OCI-M2 (cell line): ENCODE results near the gene NMRAL1.

ENCODE experiments used
- DNase-seq: peaks from one replicate; lab custom pipeline; 2025; ENCODE audit not compliant: unreplicated experiment; lab: John Stamatoyannopoulos, UW

NMRAL1 gene

GRCh38 chr16:4467916-4468315, 6.5 kb downstream of the NMRAL1 start:
- DNase-seq, result no peak

DNA sequence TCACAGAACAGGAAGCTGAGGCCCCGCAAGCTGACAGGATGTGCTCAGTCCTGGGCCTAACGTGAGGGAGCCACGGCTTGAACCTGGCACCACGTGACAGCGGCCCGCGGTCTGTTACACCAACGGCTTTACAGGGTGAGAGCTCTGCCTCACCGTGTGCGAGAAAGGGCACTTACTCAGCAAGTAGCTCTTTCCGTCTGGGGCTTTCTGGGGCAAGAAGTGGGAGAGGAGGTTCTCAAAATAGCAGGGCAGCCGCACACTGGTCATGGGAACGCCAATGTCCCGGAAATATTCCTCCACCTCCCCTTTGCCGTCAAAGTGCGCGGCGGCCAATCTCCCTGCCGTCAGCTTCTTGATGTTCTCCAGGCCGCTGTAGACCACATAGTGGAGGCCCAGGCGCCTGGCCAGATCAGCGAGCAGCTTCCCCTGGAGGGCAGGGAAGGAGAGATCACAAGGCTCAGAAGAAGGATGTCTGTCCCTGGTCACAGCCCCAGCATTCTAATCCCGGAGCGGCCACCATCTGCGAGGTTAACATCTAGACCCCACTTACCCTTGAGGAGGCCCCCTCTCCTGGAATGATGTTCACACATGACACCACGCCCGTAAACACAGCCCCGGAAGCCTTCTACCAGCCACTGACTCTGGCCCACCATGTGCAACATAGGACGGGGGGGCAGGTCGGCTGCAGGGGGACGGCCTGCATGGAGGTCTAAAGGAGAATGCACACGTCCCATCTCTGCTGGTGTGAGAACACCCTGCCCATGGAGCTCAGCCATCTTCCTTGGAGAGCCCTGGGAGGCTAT, 8.2 kb downstream of the NMRAL1 start:
- no peak for DNase-seq

GRCh38 chr16:4463522-4464163, 10.8 kb downstream of the NMRAL1 start:
- DNase-seq, result no peak

- no peak for DNase-seq
Measured at GRCh38 chr16:4461250-4462085, 13.0 kb downstream of the NMRAL1 start.

DNA sequence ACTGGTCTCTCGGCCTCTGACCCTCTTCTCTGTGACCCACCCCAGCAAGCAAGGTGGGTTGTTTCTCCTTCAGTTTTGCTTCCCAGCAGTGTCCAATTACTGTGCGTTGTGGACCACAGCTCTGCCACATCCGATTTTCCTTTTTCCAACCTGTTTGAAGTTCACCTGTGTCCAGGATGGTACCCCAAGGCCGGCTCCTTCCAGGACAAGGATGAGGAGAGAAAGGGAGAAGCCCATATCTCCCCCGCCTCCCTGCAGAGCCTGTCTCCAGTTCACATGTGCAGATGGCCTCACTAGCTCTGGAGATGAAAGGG, 13.5 kb downstream of the NMRAL1 start:
- no peak for DNase-seq

- no peak for DNase-seq
Measured at GRCh38 chr16:4455951-4456350, 18.5 kb downstream of the NMRAL1 start.

- DNase-seq, result no peak
Measured at GRCh38 chr16:4455081-4455480, 19.3 kb downstream of the NMRAL1 start.

- DNase-seq, result no peak
Measured at GRCh38 chr16:4454623-4455022, 19.8 kb downstream of the NMRAL1 start.

DNA sequence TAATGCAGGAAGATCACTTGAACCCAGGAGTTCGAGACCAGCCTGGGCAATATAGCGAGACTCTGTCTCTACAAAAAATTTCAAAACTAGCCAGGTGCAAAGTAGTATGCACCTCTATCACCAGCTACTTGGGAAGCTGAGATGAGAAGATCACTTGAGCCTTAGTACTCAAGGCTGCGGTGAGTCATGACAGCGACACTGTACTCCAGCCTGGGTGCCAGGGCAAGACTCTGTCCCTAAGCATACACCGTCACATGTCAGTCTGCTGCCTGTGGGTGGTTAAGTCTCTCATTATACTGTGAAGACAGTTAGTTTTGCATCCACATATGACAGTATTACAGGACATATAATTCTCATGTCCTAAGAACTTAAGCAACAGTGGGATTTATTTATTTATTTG, 21.8 kb downstream of the NMRAL1 start:
- DNase-seq, result no peak

DNA sequence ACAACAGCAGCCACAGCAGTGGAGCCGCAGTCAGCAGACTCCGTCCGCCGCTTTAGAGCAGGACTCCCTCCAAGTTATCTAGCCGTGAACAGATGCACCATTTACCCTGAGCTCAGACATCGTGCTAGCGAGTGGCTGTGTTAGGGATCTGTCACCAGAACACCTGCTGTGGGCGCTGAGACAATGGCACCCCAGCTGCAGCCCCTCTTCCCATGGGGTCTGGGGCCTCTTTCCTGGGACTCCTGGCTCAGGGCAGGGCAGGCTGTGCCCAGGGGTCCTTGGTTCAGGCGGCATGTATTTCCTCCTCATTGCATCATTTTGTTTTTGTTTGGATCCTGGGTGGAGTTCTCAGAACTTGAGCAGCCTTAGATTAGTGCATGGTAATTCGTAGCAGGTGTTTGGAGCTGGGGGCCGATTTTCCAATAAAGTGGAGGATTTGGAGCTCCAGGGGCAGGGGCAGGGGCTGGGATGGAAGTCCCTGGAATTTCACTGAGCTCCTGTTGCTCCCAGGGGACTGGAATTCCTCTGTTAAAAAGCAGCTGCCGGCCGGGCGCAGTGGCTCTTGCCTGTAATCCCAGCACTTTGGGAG, 23.4 kb downstream of the NMRAL1 start:
- no peak for DNase-seq

DNA sequence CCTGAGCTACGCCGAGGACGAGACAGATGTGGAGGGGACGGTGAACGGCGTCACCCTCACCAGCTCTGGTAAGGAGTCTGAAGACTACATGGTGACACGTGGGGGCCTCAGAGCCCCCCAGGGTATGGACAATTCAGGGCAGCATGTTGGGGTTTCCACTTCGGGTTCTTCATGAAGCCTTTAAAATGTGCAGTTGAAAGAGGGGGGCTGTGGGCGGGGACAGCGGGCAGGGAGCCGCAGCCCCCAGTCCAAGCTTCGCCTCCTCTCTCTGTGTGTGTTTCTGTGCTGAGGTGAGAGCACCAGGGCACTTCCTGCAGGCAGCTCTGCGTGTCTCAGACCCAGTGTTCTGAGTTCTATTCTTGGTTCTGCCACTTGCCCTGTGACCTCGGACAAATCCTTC, 24.0 kb downstream of the NMRAL1 start:
- no peak for DNase-seq

DNA sequence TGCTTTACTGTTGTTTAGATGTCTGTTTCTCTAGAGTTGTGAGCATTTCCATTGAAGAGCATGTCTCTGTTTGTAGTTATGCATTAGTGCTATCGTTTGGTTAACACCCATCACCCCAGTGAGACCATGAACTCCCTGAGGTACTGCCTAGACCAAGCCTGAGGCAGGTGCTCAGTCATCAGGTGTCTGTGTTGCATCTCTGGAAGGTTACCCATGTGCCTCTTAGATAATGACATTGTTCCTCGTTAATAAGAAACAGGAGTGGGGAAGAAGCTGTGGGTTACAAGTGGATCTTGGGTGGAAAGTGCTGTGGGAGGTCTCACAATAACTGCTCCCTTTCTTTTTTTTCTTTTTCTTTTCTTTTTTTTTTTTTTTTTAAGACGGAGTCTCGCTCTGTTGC, 30.4 kb downstream of the NMRAL1 start:
- no peak for DNase-seq

DNA sequence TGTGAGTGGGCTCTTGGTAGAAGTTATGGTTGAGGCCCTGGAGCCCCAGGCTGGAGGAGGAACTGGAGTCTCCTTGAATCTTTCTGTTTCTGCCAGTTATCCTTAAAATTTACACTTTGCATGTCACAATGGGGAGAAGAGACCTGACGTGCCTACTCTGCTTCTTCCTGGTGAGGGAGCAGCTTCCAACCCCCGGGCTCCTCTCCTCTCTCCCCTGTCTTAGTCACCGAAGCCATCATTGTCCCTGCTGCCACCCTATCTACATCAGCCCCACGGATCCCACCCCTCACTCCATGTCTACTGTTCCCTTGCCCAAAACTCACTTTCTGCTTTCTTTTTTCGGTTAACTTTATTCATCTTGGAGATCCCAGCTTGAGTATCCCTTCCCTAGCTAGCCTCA, 31.2 kb downstream of the NMRAL1 start:
- DNase-seq, result no peak

- DNase-seq, result no peak
Measured at GRCh38 chr16:4442371-4442770, 32.1 kb downstream of the NMRAL1 start.

DNA sequence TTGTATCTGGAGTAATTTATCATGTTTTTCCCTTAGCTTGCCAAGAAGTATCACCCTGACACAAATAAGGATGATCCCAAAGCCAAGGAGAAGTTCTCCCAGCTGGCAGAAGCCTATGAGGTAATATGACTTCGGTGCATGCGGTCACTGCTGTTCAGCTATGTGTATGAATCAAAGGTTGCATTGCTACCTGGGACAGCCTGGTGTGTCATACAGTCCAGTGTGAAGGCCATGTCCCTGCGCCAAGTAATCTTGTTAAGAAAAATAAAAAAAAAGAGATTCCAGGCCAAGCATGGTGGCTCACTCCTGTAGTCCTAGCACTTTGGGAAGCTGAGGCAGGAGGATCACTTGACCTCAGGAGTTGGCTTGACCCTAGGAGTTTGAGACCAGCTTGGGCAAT, 37.1 kb downstream of the NMRAL1 start:
- DNase-seq, result no peak

DNA sequence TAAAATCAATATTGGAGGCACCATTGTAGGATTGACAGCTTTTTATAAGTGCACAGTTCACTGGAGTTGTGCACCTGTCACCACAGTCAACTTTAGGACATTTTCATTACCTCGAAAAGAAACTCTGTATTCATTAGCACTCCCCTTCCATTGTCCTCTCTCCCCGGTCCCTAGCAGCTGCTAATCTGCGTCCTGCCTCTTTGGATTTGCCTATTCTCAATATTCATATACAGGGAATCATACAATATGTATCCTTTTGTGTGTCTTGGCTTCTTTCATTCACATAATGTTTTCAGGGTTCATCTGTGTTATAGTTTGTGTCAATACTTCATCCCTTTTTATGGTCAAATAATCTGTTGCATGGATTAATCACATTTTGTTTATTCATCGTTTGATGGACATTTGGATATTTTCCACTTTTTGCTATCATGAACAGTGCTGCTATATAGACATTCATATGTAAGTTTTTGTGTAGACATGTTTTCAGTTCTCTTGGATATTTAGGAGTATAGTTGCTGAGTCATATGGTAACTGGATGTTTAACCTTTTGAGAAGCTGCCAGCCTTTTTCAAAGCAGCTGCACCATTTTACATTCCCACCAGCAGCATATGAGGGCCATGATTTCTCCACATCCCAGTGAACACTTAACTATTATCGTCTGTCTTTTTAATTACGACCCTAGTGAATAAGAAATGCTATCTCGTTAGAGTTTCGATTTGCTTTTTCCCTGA, 38.9 kb downstream of the NMRAL1 start:
- DNase-seq, result no peak

DNA sequence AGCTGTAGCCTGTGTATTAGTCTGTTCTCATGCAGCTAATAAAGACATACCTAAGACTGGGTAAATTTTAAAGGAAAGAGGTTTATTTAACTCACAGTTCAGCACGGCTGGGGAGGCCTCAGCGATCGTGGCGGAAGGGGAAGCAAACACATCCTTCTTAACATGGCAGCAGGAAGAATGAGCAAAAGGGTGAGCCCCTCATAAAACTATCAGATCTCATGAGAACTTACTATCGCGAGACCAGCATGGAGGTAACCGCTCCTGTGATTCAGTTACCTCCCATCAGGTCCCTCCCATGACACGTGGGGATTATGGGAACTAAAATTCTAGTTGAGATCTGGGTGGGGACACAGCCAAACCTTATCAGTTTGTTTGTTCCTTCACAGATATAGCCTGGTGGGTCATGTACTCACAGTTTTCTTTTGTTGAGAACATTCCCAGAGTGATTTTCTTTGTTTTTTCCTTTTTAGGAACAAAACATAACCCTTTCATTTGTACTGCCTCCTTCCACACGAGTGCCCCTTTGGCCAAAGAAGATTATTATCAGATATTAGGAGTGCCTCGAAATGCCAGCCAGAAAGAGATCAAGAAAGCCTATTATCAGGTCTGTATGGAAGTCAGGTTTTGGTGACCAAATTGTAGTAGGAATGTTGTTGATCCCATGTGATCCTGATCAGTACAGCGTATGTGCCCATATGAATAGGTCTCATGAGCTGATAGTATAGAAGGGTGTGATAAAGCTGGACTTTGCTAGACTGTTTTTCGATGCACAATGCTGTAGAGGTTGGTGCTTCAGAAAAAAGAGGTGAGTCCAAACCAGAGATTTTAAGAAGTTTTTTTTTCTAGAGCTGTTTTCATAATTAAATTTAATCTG, 40.3 kb downstream of the NMRAL1 start:
- DNase-seq, result peak; percentile 60

- DNase-seq, result no peak
Measured at GRCh38 chr16:4433228-4433627, 41.2 kb downstream of the NMRAL1 start.

DNA sequence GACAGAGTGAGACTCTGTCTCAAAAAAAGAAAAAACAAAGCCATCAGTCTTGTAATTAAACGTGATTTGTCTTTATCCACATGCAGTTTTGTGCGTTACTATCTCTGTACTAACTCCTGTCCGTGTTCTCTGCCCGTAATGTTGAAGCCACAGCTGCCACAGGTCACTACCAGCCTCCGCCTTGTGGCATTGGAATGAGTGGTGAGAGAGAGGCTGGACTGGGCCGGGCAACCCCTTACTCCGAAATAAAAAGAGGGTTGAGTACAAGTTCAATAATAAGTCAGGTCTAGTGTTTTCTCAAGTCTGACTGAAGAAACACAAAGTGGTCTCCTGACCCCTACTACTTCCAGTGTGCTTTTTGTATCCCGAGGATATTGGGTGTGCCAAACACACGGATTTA, 43.4 kb downstream of the NMRAL1 start:
- DNase-seq, result no peak

DNA sequence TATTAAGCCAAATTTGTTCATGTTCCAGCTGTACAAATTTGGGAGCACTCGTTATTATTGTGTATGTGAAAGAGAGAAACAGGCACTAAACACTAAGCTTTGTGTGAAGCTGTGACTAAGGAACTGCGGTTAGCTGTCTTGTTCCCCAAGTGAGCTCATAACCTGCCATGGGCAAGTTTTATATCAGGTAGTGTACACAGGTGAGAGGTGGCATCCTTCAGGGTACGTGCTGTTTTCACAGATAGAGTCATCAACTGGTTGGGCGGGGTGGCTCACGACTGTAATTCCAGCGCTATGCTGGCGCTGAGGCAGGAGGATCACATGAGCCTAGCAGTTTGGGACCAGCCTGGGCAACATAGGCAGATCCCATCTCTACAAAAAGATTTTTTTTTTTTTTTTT, 45.9 kb downstream of the NMRAL1 start:
- no peak for DNase-seq
